H9 (cell line): Measurements from ENCODE around the gene C1QB. TPM values are rescaled to one million over a fixed set of nuclear protein-coding genes. Genes with fewer than 3 reads are reported as not detected.

ENCODE experiments used
- DNase-seq: peaks from one replicate; pipeline ENCODE4 v3.0.0-alpha.2; 2017
- H2AFZ ChIP-seq: one replicate; pipeline ENCODE4 v1.6.1; 2013; ENCODE audit warnings: mild to moderate bottlenecking, low read length, control low read depth, moderate library complexity
- H2AK5ac ChIP-seq: 2 replicates; pipeline ENCODE4 v1.6.1; 2013; ENCODE audit warnings: low read length, control low read depth, mixed read lengths; ENCODE audit not compliant: insufficient read length
- H2BK120ac ChIP-seq: one replicate; pipeline ENCODE4 v1.6.1; 2013; ENCODE audit warnings: low read depth, mild to moderate bottlenecking, low read length, control low read depth, inconsistent platforms; ENCODE audit not compliant: poor library complexity, severe bottlenecking
- H2BK12ac ChIP-seq: 2 replicates; pipeline ENCODE4 v1.6.1; 2013; ENCODE audit warnings: low read length, control low read depth, mixed read lengths, low read depth; ENCODE audit not compliant: insufficient read length
- H2BK15ac ChIP-seq: 2 replicates; pipeline ENCODE4 v1.6.1; 2013; ENCODE audit warnings: low read depth, low read length, control low read depth
- H2BK20ac ChIP-seq: one replicate; pipeline ENCODE4 v1.6.1; 2013; ENCODE audit warnings: low read depth, mild to moderate bottlenecking, low read length, control low read depth, inconsistent platforms; ENCODE audit not compliant: poor library complexity, severe bottlenecking
- H2BK5ac ChIP-seq: 2 replicates; pipeline ENCODE4 v1.6.1; 2013; ENCODE audit warnings: low read length, control low read depth, mixed read lengths; ENCODE audit not compliant: insufficient read length
- H3K14ac ChIP-seq: 2 replicates; pipeline ENCODE4 v1.6.1; 2013; ENCODE audit warnings: low read length, control low read depth; ENCODE audit not compliant: insufficient read depth
- H3K18ac ChIP-seq: 2 replicates; pipeline ENCODE4 v1.6.1; 2013; ENCODE audit warnings: low read depth, mild to moderate bottlenecking, mixed read lengths, low read length, control low read depth; ENCODE audit not compliant: insufficient read length
- H3K23ac ChIP-seq: 2 replicates; pipeline ENCODE4 v1.6.1; 2013; ENCODE audit warnings: low read length, control low read depth, mixed read lengths, low read depth; ENCODE audit not compliant: insufficient read length
- H3K23me2 ChIP-seq: 2 replicates; pipeline ENCODE4 v1.6.1; 2013; ENCODE audit warnings: low read depth, mild to moderate bottlenecking, mixed read lengths, low read length, control low read depth; ENCODE audit not compliant: insufficient read length, poor library complexity, severe bottlenecking
- H3K27ac ChIP-seq: 2 replicates; pipeline ENCODE4 v1.5.1; 2013; ENCODE audit warnings: low read length, control low read depth, mixed read lengths, low read depth; ENCODE audit not compliant: insufficient read length
- H3K27me3 ChIP-seq: 2 replicates; pipeline ENCODE4 v1.6.1; 2013; ENCODE audit warnings: low read length, control low read depth, inconsistent platforms; ENCODE audit not compliant: insufficient read depth
- H3K4ac ChIP-seq: 2 replicates; pipeline ENCODE4 v1.6.1; 2013; ENCODE audit warnings: low read depth, mild to moderate bottlenecking, control low read depth, inconsistent platforms, low read length, moderate library complexity
- H3K4me1 ChIP-seq: 2 replicates; pipeline ENCODE4 v1.6.1; 2013; ENCODE audit warnings: low read length, control low read depth, inconsistent platforms; ENCODE audit not compliant: insufficient read depth
- H3K4me2 ChIP-seq: 2 replicates; pipeline ENCODE4 v1.6.1; 2013; ENCODE audit warnings: low read length, control low read depth, mixed read lengths; ENCODE audit not compliant: insufficient read length, insufficient read depth
- H3K56ac ChIP-seq: 2 replicates; pipeline ENCODE4 v1.6.1; 2013; ENCODE audit warnings: low read depth, mild to moderate bottlenecking, mixed read lengths, low read length, control low read depth; ENCODE audit not compliant: insufficient read length
- H3K79me1 ChIP-seq: 2 replicates; pipeline ENCODE4 v1.6.1; 2013; ENCODE audit warnings: low read depth, mild to moderate bottlenecking, moderate library complexity, low read length, control low read depth, inconsistent platforms; ENCODE audit not compliant: insufficient read depth, poor library complexity, severe bottlenecking
- H3K79me2 ChIP-seq: 2 replicates; pipeline ENCODE4 v1.6.1; 2013; ENCODE audit warnings: low read length, control low read depth, inconsistent platforms; ENCODE audit not compliant: insufficient read depth
- H3K9ac ChIP-seq: 2 replicates; pipeline ENCODE4 v1.6.1; 2013; ENCODE audit warnings: low read length, control low read depth, mixed read lengths; ENCODE audit not compliant: insufficient read length; ENCODE audit errors: extremely low read depth
- H3K9me3 ChIP-seq: one replicate; pipeline ENCODE4 v1.6.1; 2013; ENCODE audit warnings: low read depth, low read length, inconsistent platforms; ENCODE audit not compliant: control insufficient read depth
- H3T11ph ChIP-seq: one replicate; pipeline ENCODE4 v1.6.1; 2013; ENCODE audit warnings: mild to moderate bottlenecking, low read length, control low read depth, inconsistent platforms
- H4K20me1 ChIP-seq: one replicate; pipeline ENCODE4 v1.6.1; 2013; ENCODE audit not compliant: control insufficient read depth, insufficient read length, insufficient read depth
- H4K5ac ChIP-seq: 2 replicates; pipeline ENCODE4 v1.6.1; 2013; ENCODE audit warnings: low read depth, mild to moderate bottlenecking, mixed read lengths, low read length, control low read depth; ENCODE audit not compliant: insufficient read length
- H4K8ac ChIP-seq: replicated peaks from 2 replicates; pipeline ENCODE4 v1.6.1; 2013; ENCODE audit warnings: low read length, control low read depth, mixed read lengths, low read depth; ENCODE audit not compliant: insufficient read length
- H4K91ac ChIP-seq: 2 replicates; pipeline ENCODE4 v1.6.1; 2013; ENCODE audit warnings: low read depth, mild to moderate bottlenecking, moderate library complexity, mixed read lengths, low read length, control low read depth; ENCODE audit not compliant: insufficient read length
- H3K27ac Mint-ChIP-seq, 3 experiments: 2 replicates in 2 of 3; 3 replicates in 1 of 3; pipeline ENCODE4 v1.8.0; 2020 to 2021; ENCODE audit warnings: mixed read lengths in 3 of 3, mild to moderate bottlenecking in 1 of 3, moderate library complexity in 1 of 3
- H3K27me3 Mint-ChIP-seq: 2 replicates; pipeline ENCODE4 v1.8.0; 2021; ENCODE audit warnings: low read depth, mild to moderate bottlenecking, moderate library complexity, mixed read lengths
- H3K36me3 Mint-ChIP-seq, 3 experiments: 2 replicates in 2 of 3; 3 replicates in 1 of 3; pipeline ENCODE4 v1.8.0; 2020 to 2021; ENCODE audit warnings: low read depth in 3 of 3, mixed read lengths in 3 of 3; ENCODE audit not compliant: insufficient read depth in 1 of 3
- H3K4me1 Mint-ChIP-seq, 2 experiments: 2 replicates each; pipeline ENCODE4 v1.8.0; 2020; ENCODE audit warnings: mixed read lengths in 2 of 2
- H3K4me3 Mint-ChIP-seq, 2 experiments: 2 replicates in 1 of 2; 3 replicates in 1 of 2; pipeline ENCODE4 v1.8.0; 2020 to 2021; ENCODE audit warnings: mild to moderate bottlenecking in 2 of 2, mixed read lengths in 2 of 2, moderate library complexity in 1 of 2
- H3K9me3 Mint-ChIP-seq, 2 experiments: 2 replicates in 1 of 2; 3 replicates in 1 of 2; pipeline ENCODE4 v1.8.0; 2020; ENCODE audit warnings: mild to moderate bottlenecking in 2 of 2, mixed read lengths in 2 of 2, moderate library complexity in 1 of 2
- WGBS: extraction: QIAGEN DNeasy Blood & Tissue Kit; methylation state at CpG from one replicate; pipeline ENCODE4 v1.1.7; 2013; ENCODE audit warnings: missing lambda C conversion rate, low lambda C conversion rate, mixed read lengths; ENCODE audit not compliant: insufficient read length; ENCODE audit errors: extremely low coverage; 5-methylcytosine and 5-hydroxymethylcytosine counted together
- total RNA-seq: library from RNA; stranded (reverse); gene quantifications from 2 replicates; pipeline ENCODE4 v1.2.1, GENCODE V29; 2021
- TF ChIP-seq, protein P1 (sequence below): fragments of 200-600 bp; sonication (generic); conservative IDR thresholded peaks from 3 replicates; pipeline ENCODE4 v1.8.0; 2021; ENCODE audit warnings: antibody characterized with exemption, mild to moderate bottlenecking

C1QB gene
- total RNA-seq, 1 experiment from 2014 or later, result not detected

DNA sequence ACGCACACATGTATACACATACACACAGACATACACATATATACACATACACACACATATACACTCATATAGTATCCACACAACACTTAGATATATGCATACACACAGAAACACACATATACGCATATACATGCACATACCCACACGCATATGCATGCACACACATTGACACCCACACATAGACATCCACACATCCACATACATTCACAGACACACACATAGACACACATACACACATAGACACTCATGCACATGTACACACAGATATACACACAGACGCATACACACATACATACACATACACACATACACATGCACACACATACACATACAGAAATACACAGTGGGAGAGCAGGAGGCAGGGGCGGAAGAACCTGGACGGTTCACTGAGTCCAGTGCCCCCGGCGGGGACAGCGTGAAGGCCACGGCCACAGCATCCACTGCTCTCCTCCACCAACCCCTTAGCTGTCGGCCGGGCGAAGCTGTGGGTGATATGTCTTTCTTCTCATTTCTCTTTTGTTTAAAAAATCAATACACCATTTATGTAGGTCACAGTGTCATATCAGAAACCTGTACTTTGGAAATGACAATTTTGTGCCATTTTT, 2.8 kb upstream of the C1QB start:
- Histone ChIP-seq H2BK12ac (no peak overlapping the region), H2AFZ (no peak overlapping the region)

More for the DNA sequence above, 2.8 kb upstream of the C1QB start:
- no peak overlapping the region for H3T11ph ChIP-seq
- H3K14ac ChIP-seq, result no peak overlapping the region
- H3K9me3 Mint-ChIP-seq, result no peaks in the 10 kb centered on the region
- DNase-seq, result no peak
- H2BK5ac ChIP-seq, result no peak overlapping the region
- H2BK15ac ChIP-seq, result no peak overlapping the region
- no peak overlapping the region for H2AK5ac ChIP-seq
- no peaks in the 10 kb centered on the region for H3K27me3 ChIP-seq
- no peak overlapping the region for H4K8ac ChIP-seq
- no peak overlapping the region for H3K4me3 Mint-ChIP-seq
- H3K4me1 Mint-ChIP-seq, result peaks cover 0 to 7% of the 10 kb centered on the region in 2 experiments; a peak in 2 of 4 replicates
- H3K4me2 ChIP-seq, result no peak overlapping the region
- no peak overlapping the region for H2BK120ac ChIP-seq
- no peak overlapping the region for H4K5ac ChIP-seq
- TF ChIP-seq, protein P1, sequence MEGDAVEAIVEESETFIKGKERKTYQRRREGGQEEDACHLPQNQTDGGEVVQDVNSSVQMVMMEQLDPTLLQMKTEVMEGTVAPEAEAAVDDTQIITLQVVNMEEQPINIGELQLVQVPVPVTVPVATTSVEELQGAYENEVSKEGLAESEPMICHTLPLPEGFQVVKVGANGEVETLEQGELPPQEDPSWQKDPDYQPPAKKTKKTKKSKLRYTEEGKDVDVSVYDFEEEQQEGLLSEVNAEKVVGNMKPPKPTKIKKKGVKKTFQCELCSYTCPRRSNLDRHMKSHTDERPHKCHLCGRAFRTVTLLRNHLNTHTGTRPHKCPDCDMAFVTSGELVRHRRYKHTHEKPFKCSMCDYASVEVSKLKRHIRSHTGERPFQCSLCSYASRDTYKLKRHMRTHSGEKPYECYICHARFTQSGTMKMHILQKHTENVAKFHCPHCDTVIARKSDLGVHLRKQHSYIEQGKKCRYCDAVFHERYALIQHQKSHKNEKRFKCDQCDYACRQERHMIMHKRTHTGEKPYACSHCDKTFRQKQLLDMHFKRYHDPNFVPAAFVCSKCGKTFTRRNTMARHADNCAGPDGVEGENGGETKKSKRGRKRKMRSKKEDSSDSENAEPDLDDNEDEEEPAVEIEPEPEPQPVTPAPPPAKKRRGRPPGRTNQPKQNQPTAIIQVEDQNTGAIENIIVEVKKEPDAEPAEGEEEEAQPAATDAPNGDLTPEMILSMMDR, result no peak
- H3K4ac ChIP-seq, result no peak overlapping the region
- no peak overlapping the region for H3K27ac ChIP-seq
- peak overlapping the region; percentile 60 for H3K23ac ChIP-seq
- no CpG with 5 or more reads among the region's 13 CpGs for WGBS
- peaks cover 17% of the 10 kb centered on the region for H3K27me3 Mint-ChIP-seq
- no peaks in the 10 kb centered on the region for H3K36me3 Mint-ChIP-seq
- no peaks in the 10 kb centered on the region for H3K23me2 ChIP-seq
- H4K91ac ChIP-seq, result no peak overlapping the region
- no peak overlapping the region for H2BK20ac ChIP-seq
- no peak overlapping the region; a peak in 1 of 7 replicates for H3K27ac Mint-ChIP-seq
- no peak overlapping the region for H3K56ac ChIP-seq
- H3K79me1 ChIP-seq, result no peaks in the 10 kb centered on the region
- H3K18ac ChIP-seq, result no peak overlapping the region
- H3K9ac ChIP-seq, result no peak overlapping the region
- no peaks in the 10 kb centered on the region for H3K9me3 ChIP-seq
- H4K20me1 ChIP-seq, result no peaks in the 10 kb centered on the region
- H3K79me2 ChIP-seq, result no peaks in the 10 kb centered on the region
- H3K4me1 ChIP-seq, result no peaks in the 10 kb centered on the region
